Suprapubic skin (tissue), 3 donors: ENCODE results near the gene B3GLCT.
"Not testable (repeated sequence)": the region's sequence is repeated elsewhere in the genome, so short reads cannot be mapped to it uniquely, and the experiment has no call there.

Source experiments
- POLR2A ChIP-seq, 2 donors: fragments of 450-650 bp; IDR thresholded peaks; one replicate each; pipeline ENCODE4 v1.6.1; 2017; ENCODE audit warnings: antibody characterized with exemption in 2 of 2, mild to moderate bottlenecking in 2 of 2, moderate library complexity in 2 of 2
- TF ChIP-seq, protein P1 (sequence below), 2 donors: fragments of 200-600 bp in 1 of 2; fragments of 450-650 bp in 1 of 2; sonication (generic) in 1 of 2; IDR thresholded peaks; one replicate each; pipeline ENCODE4 v1.5.1; 2016 to 2019; ENCODE audit warnings: antibody characterized with exemption in 2 of 2, mild to moderate bottlenecking in 1 of 2, moderate library complexity in 1 of 2

- TF ChIP-seq, protein P1, sequence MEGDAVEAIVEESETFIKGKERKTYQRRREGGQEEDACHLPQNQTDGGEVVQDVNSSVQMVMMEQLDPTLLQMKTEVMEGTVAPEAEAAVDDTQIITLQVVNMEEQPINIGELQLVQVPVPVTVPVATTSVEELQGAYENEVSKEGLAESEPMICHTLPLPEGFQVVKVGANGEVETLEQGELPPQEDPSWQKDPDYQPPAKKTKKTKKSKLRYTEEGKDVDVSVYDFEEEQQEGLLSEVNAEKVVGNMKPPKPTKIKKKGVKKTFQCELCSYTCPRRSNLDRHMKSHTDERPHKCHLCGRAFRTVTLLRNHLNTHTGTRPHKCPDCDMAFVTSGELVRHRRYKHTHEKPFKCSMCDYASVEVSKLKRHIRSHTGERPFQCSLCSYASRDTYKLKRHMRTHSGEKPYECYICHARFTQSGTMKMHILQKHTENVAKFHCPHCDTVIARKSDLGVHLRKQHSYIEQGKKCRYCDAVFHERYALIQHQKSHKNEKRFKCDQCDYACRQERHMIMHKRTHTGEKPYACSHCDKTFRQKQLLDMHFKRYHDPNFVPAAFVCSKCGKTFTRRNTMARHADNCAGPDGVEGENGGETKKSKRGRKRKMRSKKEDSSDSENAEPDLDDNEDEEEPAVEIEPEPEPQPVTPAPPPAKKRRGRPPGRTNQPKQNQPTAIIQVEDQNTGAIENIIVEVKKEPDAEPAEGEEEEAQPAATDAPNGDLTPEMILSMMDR (IDR thresholded peaks at IDR 0.05), result not testable (repeated sequence)
- not testable (repeated sequence) for TF ChIP-seq POLR2A (IDR thresholded peaks at IDR 0.05)
Observed at GRCh38 chr13:31216916-31217315, 17.1 kb downstream of the B3GLCT start.
